DOHH2 (cell line): ENCODE data around the gene TMOD4.
"Not testable (repeated sequence)": the region's sequence is repeated elsewhere in the genome, so short reads cannot be mapped to it uniquely, and the experiment has no call there.

Experiments
- EZH2phosphoT487 ChIP-seq: fragments of 200-600 bp; sonication (generic); IDR thresholded peaks from 2 replicates; pipeline ENCODE4 v1.6.1; 2017; ENCODE audit warnings: borderline replicate concordance, mild to moderate bottlenecking, antibody characterized with exemption, low read length, moderate library complexity, mixed read lengths
- TF ChIP-seq, protein P1 (sequence below): fragments of 200-600 bp; sonication (generic); IDR thresholded peaks from one replicate; pipeline ENCODE4 v1.5.1; 2014; ENCODE audit warnings: antibody characterized with exemption, mild to moderate bottlenecking, low read depth, low read length; ENCODE audit not compliant: poor library complexity, severe bottlenecking

- TF ChIP-seq, protein P1, sequence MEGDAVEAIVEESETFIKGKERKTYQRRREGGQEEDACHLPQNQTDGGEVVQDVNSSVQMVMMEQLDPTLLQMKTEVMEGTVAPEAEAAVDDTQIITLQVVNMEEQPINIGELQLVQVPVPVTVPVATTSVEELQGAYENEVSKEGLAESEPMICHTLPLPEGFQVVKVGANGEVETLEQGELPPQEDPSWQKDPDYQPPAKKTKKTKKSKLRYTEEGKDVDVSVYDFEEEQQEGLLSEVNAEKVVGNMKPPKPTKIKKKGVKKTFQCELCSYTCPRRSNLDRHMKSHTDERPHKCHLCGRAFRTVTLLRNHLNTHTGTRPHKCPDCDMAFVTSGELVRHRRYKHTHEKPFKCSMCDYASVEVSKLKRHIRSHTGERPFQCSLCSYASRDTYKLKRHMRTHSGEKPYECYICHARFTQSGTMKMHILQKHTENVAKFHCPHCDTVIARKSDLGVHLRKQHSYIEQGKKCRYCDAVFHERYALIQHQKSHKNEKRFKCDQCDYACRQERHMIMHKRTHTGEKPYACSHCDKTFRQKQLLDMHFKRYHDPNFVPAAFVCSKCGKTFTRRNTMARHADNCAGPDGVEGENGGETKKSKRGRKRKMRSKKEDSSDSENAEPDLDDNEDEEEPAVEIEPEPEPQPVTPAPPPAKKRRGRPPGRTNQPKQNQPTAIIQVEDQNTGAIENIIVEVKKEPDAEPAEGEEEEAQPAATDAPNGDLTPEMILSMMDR, result not testable (repeated sequence)
- TF ChIP-seq EZH2phosphoT487, result not testable (repeated sequence)
Observed at GRCh38 chr1:151205381-151205965, 29.7 kb upstream of the TMOD4 start.
